Retinal pigment epithelial cell (primary cell): ENCODE results near the gene MISP.

Experiments
- DNase-seq: peaks from one replicate; pipeline ENCODE4 v3.0.0-alpha.2; 2010; ENCODE audit warnings: low read depth
- H3K4me3 ChIP-seq: 2 replicates; pipeline ENCODE4 v1.5.1; 2011; ENCODE audit warnings: mild to moderate bottlenecking, low read length, control low read depth, moderate library complexity
- TF ChIP-seq, protein P1 (sequence below): conservative IDR thresholded peaks from 2 replicates; pipeline ENCODE4 v1.5.1; 2011; ENCODE audit warnings: low read depth, low read length, control low read depth, inconsistent platforms

The MISP gene

DNA sequence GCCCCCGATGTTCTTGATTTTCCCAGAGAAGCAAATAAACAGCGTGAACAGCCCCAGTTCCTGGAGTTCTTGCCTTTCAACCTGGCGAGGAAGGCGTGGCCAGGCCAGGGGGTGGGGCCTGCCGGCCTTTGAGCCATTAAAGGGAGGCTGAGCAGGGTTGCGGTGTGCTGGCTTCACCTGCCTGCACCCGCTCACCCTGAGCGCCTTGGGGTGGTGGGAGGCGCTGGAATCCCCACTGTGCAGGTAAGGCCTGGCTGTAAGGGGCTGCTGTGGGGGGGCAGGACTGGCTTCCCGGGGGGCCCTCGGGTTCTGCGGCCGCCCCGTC is 2.7 kb upstream of the MISP start:
- TF ChIP-seq, protein P1, sequence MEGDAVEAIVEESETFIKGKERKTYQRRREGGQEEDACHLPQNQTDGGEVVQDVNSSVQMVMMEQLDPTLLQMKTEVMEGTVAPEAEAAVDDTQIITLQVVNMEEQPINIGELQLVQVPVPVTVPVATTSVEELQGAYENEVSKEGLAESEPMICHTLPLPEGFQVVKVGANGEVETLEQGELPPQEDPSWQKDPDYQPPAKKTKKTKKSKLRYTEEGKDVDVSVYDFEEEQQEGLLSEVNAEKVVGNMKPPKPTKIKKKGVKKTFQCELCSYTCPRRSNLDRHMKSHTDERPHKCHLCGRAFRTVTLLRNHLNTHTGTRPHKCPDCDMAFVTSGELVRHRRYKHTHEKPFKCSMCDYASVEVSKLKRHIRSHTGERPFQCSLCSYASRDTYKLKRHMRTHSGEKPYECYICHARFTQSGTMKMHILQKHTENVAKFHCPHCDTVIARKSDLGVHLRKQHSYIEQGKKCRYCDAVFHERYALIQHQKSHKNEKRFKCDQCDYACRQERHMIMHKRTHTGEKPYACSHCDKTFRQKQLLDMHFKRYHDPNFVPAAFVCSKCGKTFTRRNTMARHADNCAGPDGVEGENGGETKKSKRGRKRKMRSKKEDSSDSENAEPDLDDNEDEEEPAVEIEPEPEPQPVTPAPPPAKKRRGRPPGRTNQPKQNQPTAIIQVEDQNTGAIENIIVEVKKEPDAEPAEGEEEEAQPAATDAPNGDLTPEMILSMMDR = no peak
- no peak for DNase-seq
- no peak overlapping the region for H3K4me3 ChIP-seq

GRCh38 chr19:749811-750210 is 1.1 kb upstream of the MISP start:
- DNase-seq = no peak
- TF ChIP-seq, protein P1 = no peak
- H3K4me3 ChIP-seq = no peak overlapping the region

DNA sequence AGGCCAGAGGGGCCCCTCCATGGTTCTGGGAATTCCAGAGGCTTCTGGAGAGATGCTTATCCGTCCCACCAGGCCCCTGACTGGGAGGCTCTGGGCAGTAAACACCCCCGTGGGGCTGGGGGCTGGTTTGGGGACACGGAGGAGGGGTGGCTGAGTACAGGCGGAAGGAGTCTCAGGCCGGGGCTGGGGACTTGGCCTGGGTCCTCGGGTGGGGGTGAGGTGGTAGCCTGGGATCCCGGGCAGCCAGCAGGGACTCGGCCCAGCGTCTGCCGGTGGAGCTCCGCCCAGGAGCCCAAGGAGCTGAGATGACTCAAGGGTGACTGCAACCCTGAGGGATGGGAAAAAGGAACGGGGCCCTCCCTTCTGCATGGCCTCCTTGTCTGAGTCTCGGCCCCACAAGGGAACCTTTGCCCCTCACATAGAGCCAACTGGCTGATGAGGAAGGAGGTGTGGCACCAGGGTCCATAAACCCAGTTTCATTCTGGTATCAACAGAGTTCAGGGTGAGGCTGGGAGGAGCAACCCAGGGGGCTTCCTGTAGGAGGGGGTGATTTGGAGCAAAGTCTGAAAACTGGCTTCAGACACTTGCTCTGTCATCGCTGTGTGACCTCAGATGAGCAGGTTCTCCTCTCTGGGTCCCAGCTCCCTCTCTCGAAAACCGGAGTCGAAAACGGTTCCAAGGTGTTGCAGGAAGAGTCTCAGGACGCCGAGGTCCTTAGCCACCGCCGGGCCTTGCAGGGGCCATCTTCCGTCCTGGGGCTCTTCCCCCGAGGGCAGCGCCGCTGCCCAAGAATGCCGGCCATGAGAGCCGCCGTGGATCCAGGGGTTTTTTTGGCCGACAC is 809 bp downstream of the MISP start:
- H3K4me3 ChIP-seq = no peak overlapping the region
- TF ChIP-seq, protein P1 = no peak
- no peak for DNase-seq

DNA sequence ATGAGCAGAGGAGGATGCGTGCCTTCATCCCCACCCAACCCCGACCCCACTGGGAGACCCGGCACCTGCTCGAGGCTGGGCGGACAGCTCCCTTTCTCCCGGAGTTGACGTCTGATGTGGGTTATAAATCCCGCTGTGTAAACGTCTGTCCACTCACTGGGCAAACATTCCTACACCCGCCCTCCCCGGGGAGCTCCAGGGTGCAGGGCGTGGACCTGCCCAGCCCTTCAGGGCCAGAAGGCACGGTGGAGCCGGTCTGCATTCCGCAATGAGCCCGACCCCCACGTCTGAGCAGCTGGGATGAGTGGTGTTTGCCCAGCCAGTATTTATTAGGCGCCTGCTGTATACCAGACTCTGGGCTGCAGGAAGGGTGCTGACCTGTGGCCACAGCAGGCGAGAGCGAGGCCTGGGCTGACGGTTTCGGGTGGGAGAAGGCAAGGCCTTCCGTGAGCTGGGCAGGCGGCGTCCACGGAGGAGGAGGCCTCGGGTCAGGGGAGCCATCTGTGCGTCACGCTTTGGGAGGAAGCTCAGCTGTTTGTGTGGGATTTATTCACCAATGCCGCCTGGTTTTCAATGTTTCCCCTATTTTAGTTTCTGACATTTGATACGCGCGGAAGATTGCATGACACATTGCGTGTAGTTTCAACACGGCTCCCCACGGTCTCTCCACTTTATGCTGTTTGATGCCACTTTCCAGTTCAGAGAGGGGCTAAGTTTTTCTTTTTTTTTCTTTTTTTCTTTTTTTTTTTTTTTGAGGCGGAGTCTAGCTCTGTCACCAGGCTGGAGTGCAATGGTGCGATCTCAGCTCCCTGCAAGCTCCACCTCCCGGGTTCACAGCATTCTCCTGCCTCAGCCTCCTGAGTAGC is 2.0 kb downstream of the MISP start:
- H3K4me3 ChIP-seq = no peak overlapping the region
- no peak for DNase-seq
- TF ChIP-seq, protein P1 = no peak

GRCh38 chr19:754530-754929 is 3.6 kb downstream of the MISP start:
- no peak overlapping the region for H3K4me3 ChIP-seq
- DNase-seq = no peak
- TF ChIP-seq, protein P1 = no peak

DNA sequence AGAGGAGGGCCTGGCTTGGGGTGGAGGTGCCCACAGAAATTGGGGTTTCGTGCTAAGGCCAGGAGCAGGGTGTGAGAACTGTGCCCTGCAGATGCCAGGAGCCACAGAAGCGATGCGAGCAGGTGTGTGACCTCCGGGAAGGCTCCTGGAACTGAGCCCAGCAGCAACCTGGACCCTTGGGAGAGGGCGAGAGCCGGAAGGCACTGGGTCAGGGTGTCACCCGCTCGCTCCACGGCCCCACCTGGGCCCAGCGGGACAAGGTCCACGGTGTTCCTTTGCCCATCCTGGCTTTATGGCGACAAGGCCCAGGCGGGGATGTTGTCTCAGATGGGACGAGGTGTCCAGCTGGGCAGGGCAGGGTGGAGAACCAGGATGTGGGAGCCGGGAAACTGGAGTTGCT is 4.2 kb downstream of the MISP start:
- DNase-seq = no peak
- TF ChIP-seq, protein P1 = no peak
- no peak overlapping the region for H3K4me3 ChIP-seq
